ENCODE measurements around the gene DYRK4. TPM values are rescaled to one million over a fixed set of nuclear protein-coding genes. Genes with fewer than 3 reads are reported as not detected.

DYRK4 gene
- total RNA-seq, 6 experiments from 2014 or later, result 8.9 to 16.7 (median 10.6) TPM

DNA sequence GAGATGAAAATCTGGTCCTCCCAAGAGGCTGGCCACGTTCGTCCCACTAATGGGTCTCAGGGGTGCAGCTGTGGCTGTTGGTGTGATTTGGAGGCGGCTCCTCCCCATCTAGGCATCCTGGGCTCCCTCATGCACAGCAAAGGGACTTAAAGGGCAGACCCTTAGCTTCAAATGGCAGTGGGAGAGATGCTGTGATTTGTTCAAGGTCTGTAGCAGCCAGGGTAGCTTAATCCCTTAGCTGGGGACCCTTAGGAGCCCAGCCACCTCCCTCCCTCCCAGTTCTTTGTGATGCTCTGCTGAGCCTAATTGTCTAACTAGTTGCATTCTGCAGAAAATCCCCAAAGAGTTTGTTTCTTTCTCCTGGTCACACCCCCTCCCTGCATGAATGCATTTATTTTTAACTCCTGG is 18.3 kb downstream of the DYRK4 start:
- intact Hi-C loops (cut with DNase I), result loop anchor here in 1 of 2 donors (10.0 kb wide), 1 partner anchor 175 kb away; no protein-coding TSS in a partner anchor
- H3K4me3 ChIP-seq, result no peak overlapping the region
- no peak for ATAC-seq
- no peaks in the 10 kb centered on the region for H3K4me1 ChIP-seq
- no peaks in the 10 kb centered on the region for H3K27me3 ChIP-seq
- TF ChIP-seq, protein P1, sequence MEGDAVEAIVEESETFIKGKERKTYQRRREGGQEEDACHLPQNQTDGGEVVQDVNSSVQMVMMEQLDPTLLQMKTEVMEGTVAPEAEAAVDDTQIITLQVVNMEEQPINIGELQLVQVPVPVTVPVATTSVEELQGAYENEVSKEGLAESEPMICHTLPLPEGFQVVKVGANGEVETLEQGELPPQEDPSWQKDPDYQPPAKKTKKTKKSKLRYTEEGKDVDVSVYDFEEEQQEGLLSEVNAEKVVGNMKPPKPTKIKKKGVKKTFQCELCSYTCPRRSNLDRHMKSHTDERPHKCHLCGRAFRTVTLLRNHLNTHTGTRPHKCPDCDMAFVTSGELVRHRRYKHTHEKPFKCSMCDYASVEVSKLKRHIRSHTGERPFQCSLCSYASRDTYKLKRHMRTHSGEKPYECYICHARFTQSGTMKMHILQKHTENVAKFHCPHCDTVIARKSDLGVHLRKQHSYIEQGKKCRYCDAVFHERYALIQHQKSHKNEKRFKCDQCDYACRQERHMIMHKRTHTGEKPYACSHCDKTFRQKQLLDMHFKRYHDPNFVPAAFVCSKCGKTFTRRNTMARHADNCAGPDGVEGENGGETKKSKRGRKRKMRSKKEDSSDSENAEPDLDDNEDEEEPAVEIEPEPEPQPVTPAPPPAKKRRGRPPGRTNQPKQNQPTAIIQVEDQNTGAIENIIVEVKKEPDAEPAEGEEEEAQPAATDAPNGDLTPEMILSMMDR (IDR thresholded peaks at IDR 0.05), result no peak
- TF ChIP-seq POLR2A (IDR thresholded peaks at IDR 0.05), result no peak
- H3K27ac ChIP-seq, result no peak overlapping the region
- no CpG with 5 or more reads among the region's 3 CpGs for WGBS (ENCODE audit: insufficient coverage, low coverage, low lambda C conversion rate, missing lambda C conversion rate)
- no peaks in the 10 kb centered on the region for H3K36me3 ChIP-seq
- no peaks in the 10 kb centered on the region for H3K9me3 ChIP-seq
- no peak for DNase-seq

DNA sequence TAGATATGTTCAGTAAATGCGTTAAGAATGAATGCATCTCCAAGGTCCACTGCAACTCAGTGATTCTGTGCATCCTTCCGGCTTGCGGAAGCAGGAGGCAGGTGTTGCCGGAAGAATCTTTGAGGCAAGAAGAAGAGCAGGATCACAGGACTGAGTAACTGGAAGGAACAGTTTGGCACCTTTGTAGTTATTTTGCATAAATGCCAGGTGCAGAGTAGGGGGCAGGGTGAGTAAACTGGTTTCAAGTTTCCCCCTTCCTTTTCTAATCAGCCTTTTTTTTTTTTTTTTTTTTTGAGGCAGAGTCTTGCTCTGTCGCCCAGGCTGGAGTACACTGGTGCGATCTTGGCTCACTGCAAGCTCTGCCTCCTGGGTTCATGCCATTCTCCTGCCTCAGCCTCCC is 22.3 kb downstream of the DYRK4 start:
- no peak overlapping the region for H3K27ac ChIP-seq
- H3K4me1 ChIP-seq, result no peaks in the 10 kb centered on the region
- DNase-seq (no peak), ATAC-seq (no peak)
- 43% methylated on average over 1 of the region's 6 CpGs for WGBS (ENCODE audit: insufficient coverage, low coverage, low lambda C conversion rate, missing lambda C conversion rate)
- no peaks in the 10 kb centered on the region for H3K27me3 ChIP-seq
- TF ChIP-seq, protein P1 (IDR thresholded peaks at IDR 0.05), result no peak
- TF ChIP-seq POLR2A (IDR thresholded peaks at IDR 0.05), result no peak
- no peak overlapping the region for H3K4me3 ChIP-seq
- no peaks in the 10 kb centered on the region for H3K9me3 ChIP-seq
- intact Hi-C loops (cut with DNase I), result loop anchor here in 1 of 2 donors (10.0 kb wide), 1 partner anchor 171 kb away; no protein-coding TSS in a partner anchor
- no peaks in the 10 kb centered on the region for H3K36me3 ChIP-seq

DNA sequence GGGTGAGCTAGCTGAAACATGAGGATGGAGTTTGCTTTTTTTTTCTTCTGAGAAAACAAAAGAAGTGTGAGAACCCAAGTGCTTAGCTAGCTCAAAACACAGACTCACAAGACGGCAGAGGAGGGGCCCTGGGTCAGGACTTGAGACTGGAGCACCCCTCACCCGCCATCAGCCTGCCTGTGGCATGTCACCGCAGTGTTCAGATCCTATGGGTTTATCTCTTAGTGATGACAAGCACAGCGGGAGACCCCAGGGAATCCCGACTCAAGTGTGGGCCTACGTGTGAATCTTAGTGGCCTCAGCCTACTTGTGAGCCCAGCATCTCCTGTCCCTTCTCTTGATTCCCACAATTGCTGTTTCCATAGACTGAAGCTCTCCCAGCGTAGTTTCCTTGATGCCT is 22.9 kb downstream of the DYRK4 start:
- no peak overlapping the region for H3K4me3 ChIP-seq
- DNase-seq (no peak), ATAC-seq (no peak)
- H3K4me1 ChIP-seq, result no peaks in the 10 kb centered on the region
- intact Hi-C loops (cut with DNase I), result loop anchor here in 1 of 2 donors (10.0 kb wide), 1 partner anchor 170 kb away; no protein-coding TSS in a partner anchor
- H3K27ac ChIP-seq, result no peak overlapping the region
- H3K27me3 ChIP-seq, result no peaks in the 10 kb centered on the region
- no peaks in the 10 kb centered on the region for H3K36me3 ChIP-seq
- 77% methylated on average over 7 of the region's 7 CpGs for WGBS (ENCODE audit: insufficient coverage, low coverage, low lambda C conversion rate, missing lambda C conversion rate)
- H3K9me3 ChIP-seq, result no peaks in the 10 kb centered on the region
- TF ChIP-seq POLR2A (IDR thresholded peaks at IDR 0.05), result no peak
- TF ChIP-seq, protein P1 (IDR thresholded peaks at IDR 0.05), result no peak

DNA sequence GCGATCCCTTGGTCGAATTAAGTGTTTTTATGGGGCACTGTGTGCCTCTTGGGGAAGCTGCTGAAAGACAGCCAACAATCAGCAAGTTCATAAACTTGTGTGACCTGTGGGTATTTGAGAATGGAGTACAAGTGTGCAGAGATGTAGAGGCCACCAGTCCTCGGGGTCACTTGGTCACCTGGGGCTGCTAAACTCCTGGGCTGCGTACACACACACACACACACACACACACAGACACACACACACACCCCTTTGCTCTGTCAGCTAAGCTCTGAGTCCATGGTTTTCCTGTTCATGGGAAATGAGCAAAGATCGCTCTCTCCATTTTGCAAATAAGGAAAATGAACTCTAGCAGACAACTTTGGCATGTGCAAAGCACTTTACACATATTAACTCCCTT is 24.5 kb downstream of the DYRK4 start:
- H3K4me1 ChIP-seq, result no peaks in the 10 kb centered on the region
- H3K4me3 ChIP-seq, result no peak overlapping the region
- H3K27ac ChIP-seq, result no peak overlapping the region
- intact Hi-C loops (cut with DNase I), result loop anchor here in 1 of 2 donors (10.0 kb wide), 1 partner anchor 168 kb away; no protein-coding TSS in a partner anchor
- TF ChIP-seq, protein P1 (IDR thresholded peaks at IDR 0.05), result no peak
- no peak for TF ChIP-seq POLR2A (IDR thresholded peaks at IDR 0.05)
- no peaks in the 10 kb centered on the region for H3K36me3 ChIP-seq
- 38% methylated on average over 3 of the region's 5 CpGs for WGBS (ENCODE audit: insufficient coverage, low coverage, low lambda C conversion rate, missing lambda C conversion rate)
- no peak for DNase-seq
- no peaks in the 10 kb centered on the region for H3K27me3 ChIP-seq
- H3K9me3 ChIP-seq, result no peaks in the 10 kb centered on the region
- ATAC-seq, result peak in 1 of 4 donors; percentile 58
